Measurements from ENCODE around the gene PEX11A. TPM values are rescaled to one million over a fixed set of nuclear protein-coding genes. Genes with fewer than 3 reads are reported as not detected.
A peak's percentile ranks its signal among the peaks of the same experiment; 100 is the strongest.
"Not testable (repeated sequence)": the region's sequence is repeated elsewhere in the genome, so short reads cannot be mapped to it uniquely, and the experiment has no call there.

The PEX11A gene
- total RNA-seq, 5 donors from 2014 or later (not counting 1 experiment from before 2014, with no cell fraction given), result 0.91 to 4.0 (median 2.0) TPM

DNA sequence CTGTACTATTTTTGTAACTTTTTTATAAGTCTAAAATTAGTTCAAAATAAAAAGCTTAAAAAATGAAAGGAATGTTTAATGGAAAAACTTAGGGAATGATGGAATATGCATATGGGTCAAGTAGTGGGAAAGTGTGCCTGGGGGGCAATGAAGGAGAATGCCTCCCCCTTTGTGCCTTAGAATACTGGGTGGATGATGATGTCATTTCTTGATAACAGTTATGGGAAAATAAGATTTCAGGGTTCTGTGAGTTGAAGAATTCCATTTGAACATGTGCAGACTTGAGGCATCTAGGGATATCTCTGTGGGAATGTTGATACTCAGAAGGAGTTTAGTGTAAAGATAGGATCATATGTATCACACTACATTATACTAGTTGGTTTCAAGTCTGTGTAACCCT is 13.9 kb upstream of the PEX11A start:
- Histone ChIP-seq H3K36me3 (ENCODE audit: control insufficient read depth in 2 of 2, extremely low read depth in 1 of 2, insufficient read depth in 1 of 2, low read length in 1 of 2) (no peaks in the 10 kb centered on the region), H3K27ac (ENCODE audit: low read length) (no peak overlapping the region), H3K4me3 (ENCODE audit: control insufficient read depth in 1 of 2, extremely low read depth in 1 of 2, low read length in 1 of 2) (no peak overlapping the region), H3K27me3 (replicated peaks in 1 of 2; ENCODE audit: control insufficient read depth in 2 of 2, extremely low read depth in 1 of 2, insufficient read depth in 2 of 2, low read length in 1 of 2) (peaks cover 0 to 27% of the 10 kb centered on the region in 2 experiments), H3K4me1 (ENCODE audit: control insufficient read depth in 1 of 2, extremely low read depth in 1 of 2, insufficient read depth in 2 of 2, low read length in 2 of 2) (no peaks in the 10 kb centered on the region), H3K9me3 (no peaks in the 10 kb centered on the region)
- DNase-seq (no peak), ATAC-seq (replicated peaks in 1 of 4) (no peak)
- Mint-ChIP-seq H3K36me3 (no peaks in the 10 kb centered on the region), H3K4me3 (no peak overlapping the region), H3K4me1 (no peaks in the 10 kb centered on the region), H3K9me3 (no peaks in the 10 kb centered on the region), H3K27ac (no peak overlapping the region), H3K27me3 (peaks cover 38 to 48% of the 10 kb centered on the region in 2 donors)
- CTCF ChIA-PET, result interaction anchor here in 1 of 2 donors (0.7 kb wide), 1 partner anchor 778 kb away, joined by 3 read pairs; no protein-coding TSS in a partner anchor
- POLR2A ChIA-PET, result no interaction called here

DNA sequence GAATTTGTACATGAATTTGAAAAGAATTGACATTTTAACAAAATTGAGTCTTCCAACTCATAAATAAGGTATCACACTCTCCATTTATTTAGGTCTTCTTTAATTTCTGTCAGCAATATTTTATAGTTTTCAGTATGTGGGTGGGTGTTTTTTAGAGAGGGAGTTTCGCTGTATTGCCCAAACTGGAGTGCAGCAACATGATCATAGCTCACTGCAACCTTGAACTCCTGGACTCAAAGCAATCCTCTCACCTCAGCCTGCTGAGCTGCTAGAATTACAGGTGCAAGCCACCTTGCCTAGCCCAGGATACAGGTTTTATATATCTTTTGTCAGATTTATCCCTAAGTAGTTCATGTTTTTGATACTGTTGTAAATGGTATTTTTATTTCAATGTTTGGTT is 4.6 kb upstream of the PEX11A start:
- Histone ChIP-seq H3K36me3 (ENCODE audit: control insufficient read depth in 2 of 2, extremely low read depth in 1 of 2, insufficient read depth in 1 of 2, low read length in 1 of 2) (no peaks in the 10 kb centered on the region), H3K27me3 (replicated peaks in 1 of 2; ENCODE audit: control insufficient read depth in 2 of 2, extremely low read depth in 1 of 2, insufficient read depth in 2 of 2, low read length in 1 of 2) (no peaks in the 10 kb centered on the region), H3K4me1 (ENCODE audit: control insufficient read depth in 1 of 2, extremely low read depth in 1 of 2, insufficient read depth in 2 of 2, low read length in 2 of 2) (peaks cover 0 to 7% of the 10 kb centered on the region in 2 experiments), H3K27ac (ENCODE audit: low read length) (no peak overlapping the region), H3K9me3 (no peaks in the 10 kb centered on the region), H3K4me3 (ENCODE audit: control insufficient read depth in 1 of 2, extremely low read depth in 1 of 2, low read length in 1 of 2) (no peak overlapping the region)
- H3K4me3 Mint-ChIP-seq, result no peak overlapping the region
- H3K27ac Mint-ChIP-seq, result no peak overlapping the region
- H3K4me1 Mint-ChIP-seq, result peaks cover 6 to 8% (median 8%) of the 10 kb centered on the region in 3 donors
- DNase-seq (no peak), ATAC-seq (replicated peaks in 1 of 4) (no peak)
- no peaks in the 10 kb centered on the region for H3K36me3 Mint-ChIP-seq
- POLR2A ChIA-PET, result no interaction called here
- H3K9me3 Mint-ChIP-seq, result no peaks in the 10 kb centered on the region
- WGBS (ENCODE audit: insufficient coverage), result no CpG with 5 or more reads among the region's 1 CpG
- peaks cover 4 to 8% of the 10 kb centered on the region in 2 donors for H3K27me3 Mint-ChIP-seq
- CTCF ChIA-PET, result interaction anchor here (0.6 to 0.7 kb wide), 2 partner anchors 845 to 859 kb away, joined by 4 to 11 read pairs; no protein-coding TSS in a partner anchor

DNA sequence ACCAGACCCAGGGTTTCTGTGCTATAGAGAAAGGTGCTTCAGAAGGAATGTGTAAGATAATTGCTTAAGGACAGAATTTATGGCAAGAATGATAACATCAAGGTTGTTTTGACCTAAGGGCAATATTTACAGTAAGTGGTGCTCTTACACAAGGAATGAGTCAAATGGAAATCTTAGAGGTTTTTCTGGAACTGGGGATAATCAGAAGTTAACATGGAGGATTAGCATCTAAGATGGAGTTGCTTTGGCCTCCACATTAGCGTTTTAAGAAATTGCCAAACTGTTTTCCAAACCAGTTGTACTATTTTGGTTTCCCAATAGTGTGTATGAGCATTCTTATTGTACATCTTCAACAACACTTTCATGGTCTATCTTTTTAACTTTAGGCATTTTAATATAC is 3.1 kb upstream of the PEX11A start:
- peaks cover 14 to 15% (median 14%) of the 10 kb centered on the region in 3 donors for H3K4me1 Mint-ChIP-seq
- no peaks in the 10 kb centered on the region for H3K9me3 Mint-ChIP-seq
- H3K27ac ChIP-seq (ENCODE audit: low read length), result no peak overlapping the region
- no peaks in the 10 kb centered on the region for H3K36me3 Mint-ChIP-seq
- H3K4me1 ChIP-seq (ENCODE audit: control insufficient read depth in 1 of 2, extremely low read depth in 1 of 2, insufficient read depth in 2 of 2, low read length in 2 of 2), result peaks cover 0 to 14% of the 10 kb centered on the region in 2 experiments
- POLR2A ChIA-PET, result no interaction called here
- CTCF ChIA-PET, result no interaction called here
- peaks cover 0 to 3% of the 10 kb centered on the region in 2 donors for H3K27me3 Mint-ChIP-seq
- no peaks in the 10 kb centered on the region for H3K27me3 ChIP-seq (replicated peaks in 1 of 2; ENCODE audit: control insufficient read depth in 2 of 2, extremely low read depth in 1 of 2, insufficient read depth in 2 of 2, low read length in 1 of 2)
- ATAC-seq (replicated peaks in 1 of 4), result no peak
- no peak for DNase-seq
- H3K36me3 ChIP-seq (ENCODE audit: control insufficient read depth in 2 of 2, extremely low read depth in 1 of 2, insufficient read depth in 1 of 2, low read length in 1 of 2), result no peaks in the 10 kb centered on the region
- H3K4me3 ChIP-seq (ENCODE audit: control insufficient read depth in 1 of 2, extremely low read depth in 1 of 2, low read length in 1 of 2), result no peak overlapping the region
- no peaks in the 10 kb centered on the region for H3K9me3 ChIP-seq
- WGBS (ENCODE audit: insufficient coverage), result no CpG with 5 or more reads among the region's 1 CpG
- H3K27ac Mint-ChIP-seq, result no peak overlapping the region
- H3K4me3 Mint-ChIP-seq, result no peak overlapping the region

DNA sequence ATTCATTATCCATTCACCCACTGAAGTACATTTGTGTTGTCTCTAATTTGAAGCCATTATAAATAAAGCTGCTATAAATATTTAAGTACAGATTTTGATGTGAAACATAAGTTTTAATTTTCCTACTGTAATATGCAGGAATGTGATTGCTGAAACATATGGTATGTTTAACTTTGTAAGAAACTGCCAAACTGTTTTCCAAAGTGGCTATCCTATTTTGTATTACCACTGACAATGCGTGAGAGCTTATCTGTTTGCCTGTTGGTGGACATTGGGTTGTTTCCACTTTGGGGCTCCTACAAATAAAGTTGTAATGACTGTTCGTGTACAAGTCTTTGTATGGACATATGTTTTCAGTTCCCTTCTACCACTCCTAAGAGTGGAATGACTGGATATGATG is 2.5 kb upstream of the PEX11A start:
- no peak overlapping the region for H3K27ac ChIP-seq (ENCODE audit: low read length)
- Mint-ChIP-seq H3K4me1 (peaks cover 14 to 15% (median 14%) of the 10 kb centered on the region in 3 donors), H3K4me3 (no peak overlapping the region), H3K27ac (no peak overlapping the region), H3K27me3 (peaks cover 0 to 3% of the 10 kb centered on the region in 2 donors), H3K9me3 (no peaks in the 10 kb centered on the region), H3K36me3 (no peaks in the 10 kb centered on the region)
- H3K27me3 ChIP-seq (replicated peaks in 1 of 2; ENCODE audit: control insufficient read depth in 2 of 2, extremely low read depth in 1 of 2, insufficient read depth in 2 of 2, low read length in 1 of 2), result no peaks in the 10 kb centered on the region
- H3K4me3 ChIP-seq (ENCODE audit: control insufficient read depth in 1 of 2, extremely low read depth in 1 of 2, low read length in 1 of 2), result no peak overlapping the region
- ChIA-PET CTCF (no interaction called here), POLR2A (no interaction called here)
- H3K9me3 ChIP-seq, result no peaks in the 10 kb centered on the region
- ATAC-seq (replicated peaks in 1 of 4) (no peak), DNase-seq (no peak)
- H3K4me1 ChIP-seq (ENCODE audit: control insufficient read depth in 1 of 2, extremely low read depth in 1 of 2, insufficient read depth in 2 of 2, low read length in 2 of 2), result peaks cover 0 to 14% of the 10 kb centered on the region in 2 experiments
- WGBS (ENCODE audit: insufficient coverage), result no CpG with 5 or more reads among the region's 2 CpGs
- no peaks in the 10 kb centered on the region for H3K36me3 ChIP-seq (ENCODE audit: control insufficient read depth in 2 of 2, extremely low read depth in 1 of 2, insufficient read depth in 1 of 2, low read length in 1 of 2)

DNA sequence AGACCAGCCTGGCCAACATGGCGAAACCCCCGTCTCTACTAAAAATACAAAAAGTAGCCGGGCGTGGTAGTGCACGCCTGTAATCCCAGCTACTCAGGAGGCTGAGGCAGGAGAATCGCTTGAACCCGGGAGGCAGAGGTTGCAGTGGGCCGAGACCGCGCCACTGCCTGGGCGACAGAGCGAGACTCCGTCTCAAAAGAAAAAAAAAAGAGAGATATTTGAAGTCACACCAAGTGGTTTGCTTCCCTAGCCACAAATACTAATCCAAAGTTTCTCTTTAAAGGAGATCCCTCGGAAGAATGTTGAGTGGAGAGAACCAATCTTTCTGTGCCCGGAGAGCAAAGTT is 651 bp downstream of the PEX11A start:
- Mint-ChIP-seq H3K4me3 (peak overlapping the region; percentile 89 to 93 (median 89)), H3K4me1 (peaks cover 14 to 17% (median 15%) of the 10 kb centered on the region in 3 donors), H3K27ac (peak overlapping the region in 1 of 2 donors; percentile 76)
- H3K36me3 Mint-ChIP-seq; POLR2A ChIA-PET; H3K9me3 Mint-ChIP-seq; H3K27ac ChIP-seq (ENCODE audit: low read length); H3K27me3 Mint-ChIP-seq; H3K27me3 ChIP-seq (replicated peaks in 1 of 2; ENCODE audit: control insufficient read depth in 2 of 2, extremely low read depth in 1 of 2, insufficient read depth in 2 of 2, low read length in 1 of 2); ATAC-seq (replicated peaks in 1 of 4); DNase-seq; H3K9me3 ChIP-seq; H3K36me3 ChIP-seq (ENCODE audit: control insufficient read depth in 2 of 2, extremely low read depth in 1 of 2, insufficient read depth in 1 of 2, low read length in 1 of 2): not testable (repeated sequence)
- WGBS (ENCODE audit: insufficient coverage), result 79% methylated on average over 10 of the region's 15 CpGs
- H3K4me3 ChIP-seq (ENCODE audit: control insufficient read depth in 1 of 2, extremely low read depth in 1 of 2, low read length in 1 of 2), result peak overlapping the region; percentile 75 to 91
- H3K4me1 ChIP-seq (ENCODE audit: control insufficient read depth in 1 of 2, extremely low read depth in 1 of 2, insufficient read depth in 2 of 2, low read length in 2 of 2), result peaks cover 0 to 14% of the 10 kb centered on the region in 2 experiments
- CTCF ChIA-PET, result interaction anchor here in 1 of 2 donors (0.6 kb wide), 1 partner anchor 49 kb away, joined by 3 read pairs; no protein-coding TSS in a partner anchor

DNA sequence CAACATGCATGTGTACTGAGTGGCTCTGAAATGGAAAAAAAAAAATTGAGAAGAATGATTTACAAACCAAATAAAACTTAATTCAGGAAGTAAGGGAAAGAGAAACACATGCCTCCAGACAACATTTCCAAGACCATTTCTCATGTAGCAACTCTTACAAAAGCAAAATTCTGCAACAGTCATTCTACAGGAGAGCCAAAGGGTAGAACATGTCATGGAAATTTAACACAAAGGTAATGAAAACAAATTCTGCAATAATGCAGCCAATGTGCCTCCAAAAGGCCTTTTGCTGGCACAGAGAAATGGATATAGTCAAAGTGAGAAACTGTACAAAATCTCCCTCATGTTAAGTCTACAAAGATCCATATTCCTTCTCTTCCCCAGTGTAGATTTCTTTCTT is 4.0 kb downstream of the PEX11A start:
- ATAC-seq (replicated peaks in 1 of 4), result no peak
- H3K27me3 ChIP-seq (replicated peaks in 1 of 2; ENCODE audit: control insufficient read depth in 2 of 2, extremely low read depth in 1 of 2, insufficient read depth in 2 of 2, low read length in 1 of 2), result no peaks in the 10 kb centered on the region
- H3K27me3 Mint-ChIP-seq, result no peaks in the 10 kb centered on the region
- peaks cover 14 to 17% (median 15%) of the 10 kb centered on the region in 3 donors for H3K4me1 Mint-ChIP-seq
- no peaks in the 10 kb centered on the region for H3K9me3 ChIP-seq
- no peaks in the 10 kb centered on the region for H3K9me3 Mint-ChIP-seq
- DNase-seq, result no peak
- peaks cover 0 to 14% of the 10 kb centered on the region in 2 experiments for H3K4me1 ChIP-seq (ENCODE audit: control insufficient read depth in 1 of 2, extremely low read depth in 1 of 2, insufficient read depth in 2 of 2, low read length in 2 of 2)
- no peak overlapping the region for H3K4me3 ChIP-seq (ENCODE audit: control insufficient read depth in 1 of 2, extremely low read depth in 1 of 2, low read length in 1 of 2)
- no peak overlapping the region for H3K4me3 Mint-ChIP-seq
- peaks cover 29% of the 10 kb centered on the region for H3K36me3 Mint-ChIP-seq
- no peak overlapping the region for H3K27ac Mint-ChIP-seq
- CTCF ChIA-PET, result no interaction called here
- H3K36me3 ChIP-seq (ENCODE audit: control insufficient read depth in 2 of 2, extremely low read depth in 1 of 2, insufficient read depth in 1 of 2, low read length in 1 of 2), result peaks cover 0 to 5% of the 10 kb centered on the region in 2 donors
- H3K27ac ChIP-seq (ENCODE audit: low read length), result no peak overlapping the region
- POLR2A ChIA-PET, result no interaction called here

DNA sequence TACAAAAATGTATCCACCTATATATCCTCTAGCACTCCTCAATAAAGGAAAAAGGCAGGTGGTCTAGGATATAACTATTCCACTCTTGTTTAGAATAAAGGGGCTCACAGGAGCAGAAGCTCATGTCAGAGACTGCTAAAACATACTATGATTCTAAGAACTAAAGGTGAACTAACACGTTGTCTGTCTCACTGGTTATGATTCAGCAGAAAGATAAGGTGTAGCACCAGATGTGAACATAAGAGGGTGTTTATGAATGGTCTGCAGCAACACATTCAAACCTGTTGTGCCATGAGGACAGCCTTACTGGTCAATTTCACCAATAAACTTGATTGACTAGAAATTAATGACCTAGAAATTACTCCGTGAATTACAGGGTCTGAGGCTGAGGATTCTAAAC is 4.6 kb downstream of the PEX11A start:
- Mint-ChIP-seq H3K4me3 (no peak overlapping the region), H3K9me3 (no peaks in the 10 kb centered on the region), H3K27me3 (no peaks in the 10 kb centered on the region), H3K4me1 (peaks cover 12 to 13% (median 12%) of the 10 kb centered on the region in 3 donors), H3K36me3 (peaks cover 31% of the 10 kb centered on the region), H3K27ac (no peak overlapping the region)
- H3K27ac ChIP-seq (ENCODE audit: low read length), result no peak overlapping the region
- ATAC-seq (replicated peaks in 1 of 4) (no peak), DNase-seq (no peak)
- H3K36me3 ChIP-seq (ENCODE audit: control insufficient read depth in 2 of 2, extremely low read depth in 1 of 2, insufficient read depth in 1 of 2, low read length in 1 of 2), result peaks cover 0 to 5% of the 10 kb centered on the region in 2 donors
- peaks cover 0 to 10% of the 10 kb centered on the region in 2 experiments for H3K4me1 ChIP-seq (ENCODE audit: control insufficient read depth in 1 of 2, extremely low read depth in 1 of 2, insufficient read depth in 2 of 2, low read length in 2 of 2)
- H3K9me3 ChIP-seq, result no peaks in the 10 kb centered on the region
- no peaks in the 10 kb centered on the region for H3K27me3 ChIP-seq (replicated peaks in 1 of 2; ENCODE audit: control insufficient read depth in 2 of 2, extremely low read depth in 1 of 2, insufficient read depth in 2 of 2, low read length in 1 of 2)
- ChIA-PET CTCF (no interaction called here), POLR2A (interaction anchor here in 1 of 2 donors (0.6 kb wide), 1 partner anchor 267 kb away, joined by 4 read pairs; no protein-coding TSS in a partner anchor)
- no peak overlapping the region for H3K4me3 ChIP-seq (ENCODE audit: control insufficient read depth in 1 of 2, extremely low read depth in 1 of 2, low read length in 1 of 2)
- 100% methylated on average over 1 of the region's 2 CpGs for WGBS (ENCODE audit: insufficient coverage)

All from T-cell (primary cell).